GM10266 (cell line): ENCODE results near the gene ANKRD34A.

ENCODE experiments used
- DNase-seq: peaks from one replicate; pipeline ENCODE4 v3.0.0; 2012; ENCODE audit errors: extremely low spot score
- CTCF ChIP-seq: IDR thresholded peaks from 2 replicates; pipeline ENCODE4 v1.5.1; 2012; ENCODE audit warnings: mild to moderate bottlenecking, low read depth; ENCODE audit not compliant: control insufficient read depth, insufficient read depth; ENCODE audit errors: missing control alignments

ANKRD34A gene

GRCh38 chr1:145952903-145953302, 11.5 kb downstream of the ANKRD34A start:
- TF ChIP-seq CTCF: no peak

GRCh38 chr1:145951526-145951925, 12.8 kb downstream of the ANKRD34A start:
- DNase-seq: no peak
- no peak for TF ChIP-seq CTCF

More at GRCh38 chr1:145952903-145953302, 11.5 kb downstream of the ANKRD34A start:
- DNase-seq: no peak

GRCh38 chr1:145949219-145949618, 15.2 kb downstream of the ANKRD34A start:
- TF ChIP-seq CTCF: no peak
- DNase-seq: no peak

GRCh38 chr1:145947551-145947950, 16.8 kb downstream of the ANKRD34A start:
- DNase-seq: no peak
- TF ChIP-seq CTCF: no peak

- no peak for DNase-seq
- TF ChIP-seq CTCF: no peak
These were observed 17.8 kb downstream of the ANKRD34A start for GRCh38 chr1:145946477-145946986.

GRCh38 chr1:145944532-145944931, 19.8 kb downstream of the ANKRD34A start:
- DNase-seq: no peak
- no peak for TF ChIP-seq CTCF

- DNase-seq: no peak
- TF ChIP-seq CTCF: no peak
These were observed 21.5 kb downstream of the ANKRD34A start for GRCh38 chr1:145942871-145943270.
